Measurements from ENCODE around the gene HNRNPUL2.
A peak's percentile ranks its signal among the peaks of the same experiment; 100 is the strongest.

Gene HNRNPUL2

DNA sequence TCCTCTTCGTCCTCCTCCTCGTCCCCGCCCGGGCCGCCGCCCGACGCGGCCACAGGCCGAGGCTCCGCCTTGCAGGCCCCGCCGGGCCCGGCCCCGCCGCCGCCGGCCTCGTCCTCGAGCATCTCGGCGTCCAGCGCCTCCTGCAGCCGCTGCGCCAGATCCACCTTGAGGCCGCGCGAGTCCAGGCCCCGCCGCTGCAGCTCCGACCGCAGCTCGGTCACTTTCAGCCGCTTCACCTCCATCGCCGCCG lies 417 bp downstream of the HNRNPUL2 start:
- DNase-seq (ENCODE audit: low read depth in 2 of 2): no peak

DNA sequence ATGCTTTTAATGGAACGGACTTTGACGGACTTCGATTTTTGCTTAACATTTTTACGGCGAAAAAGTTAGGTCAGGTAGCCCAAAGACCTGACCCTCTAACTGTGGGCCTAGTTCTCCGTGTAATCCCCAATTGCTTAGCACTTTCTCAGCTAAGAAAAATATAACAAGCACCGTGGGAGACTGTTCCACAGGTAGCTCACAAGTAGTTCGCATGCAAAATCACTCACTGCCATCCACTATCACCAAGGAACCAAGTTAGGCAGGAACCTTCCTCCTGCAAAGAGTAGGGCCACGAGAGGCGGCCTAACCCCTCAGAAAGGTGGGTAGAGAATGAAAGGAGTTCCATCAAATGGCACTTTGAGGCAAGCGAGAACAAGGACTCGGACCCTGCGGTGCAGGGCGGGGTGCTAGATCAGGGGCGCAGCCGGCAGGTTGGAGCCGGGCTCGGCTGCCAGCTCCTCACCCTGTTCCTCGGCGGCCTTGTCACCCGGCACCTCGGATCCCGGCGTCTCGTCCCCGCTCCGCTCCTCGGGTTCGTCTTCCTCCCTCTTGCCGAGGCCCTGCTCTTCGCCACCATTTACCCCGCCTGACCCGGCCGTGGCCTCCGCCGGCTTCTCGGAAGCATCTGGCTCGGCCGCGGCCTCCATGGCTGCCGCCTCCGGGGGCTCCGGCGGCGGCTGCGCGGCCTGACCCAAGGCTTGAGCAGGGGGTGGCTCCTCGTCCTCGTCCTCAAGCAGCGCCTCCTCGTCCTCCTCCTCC lies 922 bp downstream of the HNRNPUL2 start:
- DNase-seq (ENCODE audit: low read depth in 2 of 2): no peak

DNA sequence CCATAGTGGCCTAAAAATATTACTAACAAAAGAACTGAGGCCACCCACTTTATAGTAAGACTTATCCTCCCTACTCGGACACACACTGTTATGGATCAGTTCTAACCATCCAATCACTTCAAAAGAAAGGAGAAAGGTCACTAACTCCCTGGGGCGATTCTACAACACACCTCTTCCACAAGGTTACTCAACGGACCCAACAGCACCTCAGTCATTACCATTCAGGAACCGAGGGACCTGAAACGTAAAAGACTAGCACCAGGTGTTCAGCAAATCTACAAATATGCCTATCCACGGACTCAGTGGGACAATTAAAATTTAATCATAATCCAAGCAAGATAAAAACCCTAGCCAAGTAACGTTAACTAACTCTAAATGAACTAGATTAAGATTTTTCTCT lies 1.6 kb downstream of the HNRNPUL2 start:
- DNase-seq (ENCODE audit: low read depth in 2 of 2): no peak

DNA sequence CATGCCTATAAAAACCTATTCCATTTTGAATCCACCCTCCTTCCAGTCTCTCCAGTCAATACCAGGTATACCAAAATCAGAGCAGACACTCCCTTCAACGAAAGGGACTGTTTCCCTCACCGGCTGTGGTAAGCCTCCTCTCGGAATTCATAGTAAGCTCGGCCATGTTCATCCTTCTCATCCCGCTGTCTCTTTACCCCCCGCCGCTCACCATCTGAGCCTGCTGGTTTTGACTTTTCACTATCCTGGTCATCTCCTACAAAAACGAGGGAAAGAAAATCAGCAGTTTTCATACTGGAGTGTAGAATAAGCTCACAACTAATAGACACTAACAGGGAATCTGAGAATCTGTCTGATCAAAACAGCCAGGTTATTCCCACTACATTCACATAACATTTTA lies 3.1 kb downstream of the HNRNPUL2 start:
- DNase-seq (ENCODE audit: low read depth in 2 of 2): no peak

DNA sequence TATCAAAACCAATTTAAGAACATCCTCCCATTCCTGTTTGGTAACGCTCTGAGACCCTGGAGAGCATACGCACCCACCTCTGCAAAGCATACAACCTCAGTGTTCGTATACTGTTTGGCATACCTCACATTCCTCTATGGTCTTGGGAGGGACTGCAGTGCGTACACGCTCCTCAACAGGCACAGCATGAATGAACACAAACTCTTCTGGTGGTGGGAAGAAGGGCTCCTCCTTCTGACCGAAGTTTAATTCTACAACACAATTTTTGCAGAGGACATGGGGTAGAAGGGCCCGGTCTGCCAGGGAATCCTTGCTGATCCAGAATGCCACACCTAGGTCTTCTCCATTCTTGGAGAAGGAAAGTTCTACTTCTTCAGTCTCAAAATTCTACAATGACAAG lies 5.3 kb downstream of the HNRNPUL2 start:
- no peak for DNase-seq (ENCODE audit: low read depth in 2 of 2)

DNA sequence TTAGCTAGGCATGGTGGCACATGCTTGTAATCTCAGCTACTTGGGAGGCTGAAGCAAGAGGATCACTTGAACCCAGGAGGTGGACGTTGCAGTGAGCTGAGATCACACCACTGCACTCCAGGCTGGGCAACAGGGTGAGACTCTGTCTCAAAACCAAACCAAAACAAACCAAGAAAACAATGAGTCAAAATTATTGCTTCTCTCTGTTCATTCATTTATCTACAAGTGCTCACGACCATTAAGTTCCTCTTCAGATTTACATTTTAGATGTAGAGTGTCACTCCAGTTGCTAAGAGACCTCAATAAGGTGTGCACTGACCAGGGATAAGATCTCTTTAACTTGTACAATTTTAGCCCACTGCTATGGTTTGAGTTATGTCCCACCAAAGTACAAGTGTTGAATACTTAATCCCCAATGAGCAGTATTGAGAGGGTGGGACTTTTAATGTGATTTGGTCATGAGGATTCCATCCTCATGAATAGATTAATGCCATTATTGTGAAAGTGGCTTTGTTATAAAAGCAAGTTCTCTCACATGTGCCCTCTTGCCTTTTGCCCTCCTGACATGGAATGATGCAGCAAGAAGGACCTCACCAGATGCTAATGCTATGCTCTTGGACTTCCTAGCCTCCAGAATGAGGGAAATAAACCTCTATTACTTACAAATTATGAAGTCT lies 7.8 kb downstream of the HNRNPUL2 start:
- no peak for DNase-seq (ENCODE audit: low read depth in 2 of 2)

DNA sequence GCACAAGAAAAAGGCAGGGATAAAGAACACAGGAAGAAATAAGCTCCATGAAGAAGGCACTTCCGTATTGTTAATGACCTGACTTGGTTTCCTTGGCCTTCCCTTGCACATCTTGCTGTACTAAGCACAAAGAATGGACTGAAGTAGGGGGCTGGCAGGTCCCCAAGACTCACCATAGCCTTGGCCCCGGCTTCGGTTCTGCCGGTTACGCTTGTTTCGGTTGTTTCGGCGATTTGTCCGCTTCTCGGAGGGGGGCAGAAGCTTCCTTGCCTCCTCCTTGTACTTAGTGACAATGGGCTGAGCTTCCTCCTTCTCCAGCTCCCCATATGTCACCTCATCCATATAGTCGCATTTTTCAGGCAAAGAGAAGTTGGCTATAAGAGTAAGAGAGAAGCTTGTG lies 10.4 kb downstream of the HNRNPUL2 start:
- no peak for DNase-seq (ENCODE audit: low read depth in 2 of 2)

DNA sequence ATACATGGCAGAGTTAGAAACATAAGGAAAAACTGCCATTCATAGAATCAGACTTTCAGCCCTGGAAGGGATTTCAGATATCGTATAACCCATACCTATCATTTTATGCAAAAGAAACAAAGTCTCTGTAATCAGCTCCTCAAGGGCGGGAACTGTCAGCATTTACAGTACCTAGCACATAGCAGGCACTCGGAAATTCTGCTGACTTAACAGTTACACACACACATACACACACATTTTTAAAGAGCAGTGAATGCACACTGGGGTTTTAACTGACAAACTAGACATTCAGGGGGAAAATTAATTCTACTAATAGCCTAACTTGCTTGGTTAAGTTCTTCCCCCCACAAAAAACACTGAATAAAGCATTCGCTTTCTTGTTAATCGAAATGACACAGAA lies 11.1 kb downstream of the HNRNPUL2 start:
- DNase-seq (ENCODE audit: low read depth in 2 of 2): no peak

DNA sequence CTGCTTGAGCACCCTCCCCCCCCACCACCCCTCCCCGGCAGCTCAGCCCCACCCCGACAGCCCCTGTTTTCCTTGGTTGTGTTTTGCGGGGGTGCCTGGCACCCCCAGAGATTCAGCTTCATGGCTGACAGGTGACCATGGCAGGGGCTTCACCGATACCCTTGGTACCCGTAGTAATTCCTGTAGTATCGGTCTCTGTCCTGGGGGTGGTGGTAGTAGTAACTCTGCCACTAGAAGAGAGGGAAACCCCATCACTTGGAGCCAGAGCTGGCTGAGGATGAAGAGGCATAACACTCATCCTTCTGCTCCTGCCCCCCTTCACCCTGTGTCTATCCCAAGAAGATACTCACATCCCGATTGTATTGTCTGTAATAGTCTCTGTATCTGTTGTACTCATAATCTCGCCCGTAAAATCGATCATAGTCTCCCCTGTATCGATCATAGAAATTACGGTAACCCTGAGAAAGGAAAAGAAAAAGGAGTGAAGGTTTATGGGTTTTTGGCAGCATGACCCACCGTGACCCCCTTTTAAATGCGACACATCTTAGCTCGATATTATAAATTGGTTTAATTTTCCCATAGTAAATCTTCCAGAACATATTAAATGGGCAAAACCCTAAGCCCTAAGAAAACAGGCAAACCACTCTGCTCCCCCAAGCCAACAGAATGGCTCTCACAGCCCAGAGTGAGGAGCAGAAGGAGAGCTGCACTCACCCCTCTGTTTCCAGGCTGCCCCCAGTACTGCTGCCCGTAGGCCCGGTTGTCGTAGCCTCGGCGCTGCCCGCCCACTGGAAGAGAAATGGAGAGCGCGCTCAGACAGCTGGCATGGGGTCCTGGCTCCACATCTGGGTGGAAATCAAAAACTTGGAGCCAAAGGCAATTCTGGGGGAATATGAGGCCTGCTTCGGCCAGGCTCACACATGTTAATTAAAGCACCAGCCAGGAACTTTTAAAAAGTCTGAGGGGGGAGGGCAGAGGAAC lies 11.8 kb downstream of the HNRNPUL2 start:
- no peak for DNase-seq (ENCODE audit: low read depth in 2 of 2)

DNA sequence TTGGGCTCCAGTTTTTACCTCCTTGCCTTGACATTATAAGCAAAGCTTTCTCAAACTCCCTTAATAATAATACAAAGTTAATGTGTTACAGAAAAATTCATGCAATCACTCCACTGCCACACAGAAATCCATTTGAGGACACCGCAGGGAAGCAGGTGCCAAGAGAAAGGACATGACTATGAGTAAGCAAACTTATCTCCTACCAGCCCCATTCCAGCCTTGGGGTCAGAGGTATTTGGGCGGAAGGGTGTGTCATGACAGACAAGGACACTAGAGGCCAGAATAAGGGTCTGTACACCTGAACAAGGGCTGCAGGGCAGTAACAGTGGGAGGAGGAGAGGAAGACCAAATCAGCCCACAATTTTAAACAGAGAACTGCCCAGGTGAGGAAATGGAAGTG lies 13.9 kb downstream of the HNRNPUL2 start:
- DNase-seq (ENCODE audit: low read depth in 2 of 2): no peak

DNA sequence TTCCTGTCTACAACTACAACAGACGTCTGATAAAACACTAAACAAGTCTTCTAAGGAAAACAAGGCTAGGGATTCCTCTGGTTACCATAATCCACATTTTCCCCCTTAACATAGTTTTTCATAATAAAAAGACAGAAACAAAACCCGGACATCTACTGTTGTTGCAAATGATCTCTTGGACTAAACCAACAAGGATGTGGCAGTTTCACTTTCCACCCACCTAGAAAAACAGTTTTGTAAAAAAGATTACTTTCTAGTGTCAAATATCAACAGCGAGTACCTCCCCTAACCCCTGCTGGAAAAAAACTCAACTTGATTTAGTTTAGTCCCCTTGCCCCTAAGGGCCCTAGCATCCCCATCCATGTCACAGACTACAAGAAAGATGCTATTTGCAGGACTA lies 14.4 kb downstream of the HNRNPUL2 start:
- no peak for DNase-seq (ENCODE audit: low read depth in 2 of 2)

DNA sequence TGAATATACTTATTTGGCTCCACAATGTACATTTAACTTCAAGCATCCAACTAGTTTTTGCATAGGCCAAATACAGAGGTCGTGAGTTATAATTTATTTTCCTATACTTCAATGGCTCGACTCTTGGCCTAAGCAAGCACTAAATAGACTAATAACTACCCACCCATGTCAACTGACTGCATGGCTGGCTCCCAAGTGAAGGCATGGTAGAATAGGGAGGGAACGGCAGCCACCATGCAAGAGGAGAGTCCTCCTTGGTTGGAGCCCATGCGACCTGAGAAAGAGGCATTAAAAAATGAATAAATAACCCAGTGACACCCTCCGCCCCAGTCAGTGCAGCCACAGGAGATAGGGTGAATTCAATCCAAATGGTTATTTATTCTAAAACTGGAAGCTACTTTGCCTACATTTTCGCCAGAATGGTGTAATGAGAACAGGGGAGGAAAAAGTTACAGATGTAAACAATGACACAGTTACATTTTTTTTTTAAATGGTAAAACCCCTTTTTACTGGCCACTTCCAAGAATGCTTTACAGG lies 14.9 kb downstream of the HNRNPUL2 start:
- no peak for DNase-seq (ENCODE audit: low read depth in 2 of 2)

DNA sequence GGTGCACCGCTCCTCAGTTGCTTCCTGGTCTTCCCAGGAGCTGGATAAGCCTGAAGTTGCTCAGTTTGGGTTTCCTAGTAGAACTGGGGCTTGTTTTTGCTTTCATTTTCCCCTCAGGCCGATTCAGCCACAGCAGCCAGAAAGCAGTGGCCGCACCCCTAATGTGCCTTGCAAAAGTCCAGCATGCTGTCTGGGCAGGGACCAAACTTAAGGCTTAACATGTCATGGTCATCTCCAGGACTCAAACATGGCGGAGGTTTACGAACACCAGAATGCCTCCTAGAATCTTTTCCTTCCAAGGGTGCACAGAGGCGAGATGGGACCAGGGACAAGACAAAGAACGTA lies 17.3 kb downstream of the HNRNPUL2 start:
- no peak for DNase-seq (ENCODE audit: low read depth in 2 of 2)

DNA sequence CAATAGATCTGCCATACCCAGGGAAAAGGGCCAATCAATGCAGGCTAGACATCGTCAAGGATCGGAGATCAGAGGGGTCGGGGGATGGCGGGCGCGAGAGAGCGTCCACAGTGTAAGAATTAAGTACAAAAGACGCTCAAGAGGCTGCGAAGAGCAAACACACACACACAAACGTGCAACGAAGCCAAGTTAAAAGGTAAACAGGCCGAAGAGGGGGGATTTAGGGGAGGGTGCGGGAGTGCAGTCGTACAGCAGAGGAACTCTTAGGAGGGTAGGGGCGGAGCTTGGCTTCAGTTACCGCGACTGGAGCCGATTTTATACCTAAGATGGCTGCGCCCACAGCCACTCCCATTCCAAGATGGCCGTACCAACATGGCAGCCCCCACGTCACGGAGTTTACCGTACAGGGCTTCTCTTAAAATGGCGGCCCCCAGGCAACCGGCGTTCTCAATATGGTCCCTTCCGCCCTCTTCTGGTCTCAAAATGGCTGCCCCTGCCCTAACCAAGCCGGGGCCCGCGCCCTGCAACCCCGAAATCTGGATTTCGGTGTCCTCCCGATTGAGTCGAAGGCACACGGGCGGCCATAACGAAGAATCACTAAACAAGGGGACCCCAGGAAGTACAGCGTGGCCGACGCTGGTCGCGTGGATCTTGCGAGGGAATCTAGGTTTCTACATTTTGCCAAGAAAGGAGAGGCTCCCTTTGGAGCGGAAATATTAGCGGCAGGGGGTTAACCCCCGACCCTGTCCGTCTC lies 17.8 kb downstream of the HNRNPUL2 start:
- peak; percentile 90 to 92 for DNase-seq (ENCODE audit: low read depth in 2 of 2)

DNA sequence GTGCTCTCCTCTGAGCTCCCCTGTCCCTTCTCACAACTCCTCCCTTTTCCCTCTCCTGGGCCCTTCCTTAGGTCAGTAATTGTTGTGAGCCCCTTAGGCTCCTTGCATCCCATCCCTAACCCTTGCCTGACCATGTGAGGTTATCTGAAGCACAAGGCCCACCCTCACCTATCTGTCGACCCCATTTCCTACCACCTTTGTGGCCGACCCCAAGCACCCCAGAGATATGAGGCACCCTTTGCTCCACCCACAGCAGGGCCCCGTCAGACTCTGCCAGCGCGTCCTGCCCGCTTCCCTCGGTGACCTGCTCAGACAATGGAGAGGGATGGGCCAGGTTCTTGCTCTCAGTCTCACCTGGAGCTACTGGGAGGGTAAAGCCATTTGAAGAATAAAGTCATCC lies 18.5 kb downstream of the HNRNPUL2 start:
- no peak for DNase-seq (ENCODE audit: low read depth in 2 of 2)

DNA sequence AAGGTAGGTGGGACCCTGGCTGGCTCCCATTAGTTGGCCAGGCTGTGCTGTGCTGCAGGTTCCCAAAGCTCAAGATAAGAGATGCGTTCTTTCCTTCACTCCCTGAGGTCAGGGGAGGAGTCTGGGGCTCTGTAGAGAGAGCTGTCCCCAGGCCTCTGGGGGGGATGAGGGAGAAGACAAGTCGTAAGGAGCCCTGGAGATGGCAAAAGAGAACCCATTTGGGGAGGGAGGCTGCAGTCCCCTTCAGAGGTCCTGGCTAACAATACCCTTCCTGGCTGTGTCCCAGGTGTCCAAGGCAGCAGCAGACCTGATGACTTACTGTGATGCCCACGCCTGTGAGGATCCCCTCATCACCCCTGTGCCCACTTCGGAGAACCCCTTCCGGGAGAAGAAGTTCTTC lies 18.9 kb downstream of the HNRNPUL2 start:
- DNase-seq (ENCODE audit: low read depth in 2 of 2): no peak

DNA sequence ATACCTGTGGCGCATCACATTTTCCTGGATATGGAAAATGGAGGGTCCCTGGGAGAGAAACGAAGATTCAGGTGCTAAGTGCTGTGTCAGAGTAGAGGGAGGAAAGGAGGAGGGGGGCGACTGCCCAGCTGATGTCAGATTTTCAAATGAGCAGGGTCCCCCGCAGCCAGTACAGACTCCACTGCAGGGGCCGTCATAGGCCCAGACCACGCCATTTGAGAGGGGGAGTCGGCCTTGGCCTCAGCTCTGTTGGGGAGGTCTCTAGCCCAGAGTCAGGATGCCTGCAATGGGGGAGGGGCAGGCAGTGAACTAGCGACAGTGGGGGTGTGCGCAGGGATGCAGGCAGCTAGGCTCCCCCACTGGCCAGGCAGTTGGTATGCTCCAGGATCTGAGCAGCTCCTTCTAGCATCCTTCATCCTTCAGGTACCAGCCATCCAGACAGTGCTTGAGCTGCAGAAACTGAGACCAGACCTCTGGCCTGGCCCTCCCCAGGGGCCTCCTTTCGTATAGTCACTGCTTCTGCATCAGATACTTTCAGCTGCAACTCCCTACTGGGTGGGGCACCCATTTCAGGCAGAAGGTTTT lies 19.9 kb downstream of the HNRNPUL2 start, which contains the start of the genes BSCL2 and GNG3:
BSCL2 (minus strand) TSS at position 148 of the 585 bp plus-strand sequence. CDS start 229 bp downstream, outside the sequence.
GNG3 (plus strand) TSS at position 400 of the 585 bp plus-strand sequence. CDS start 620 bp downstream, outside the sequence.
- DNase-seq (ENCODE audit: low read depth in 2 of 2): no peak

DNA sequence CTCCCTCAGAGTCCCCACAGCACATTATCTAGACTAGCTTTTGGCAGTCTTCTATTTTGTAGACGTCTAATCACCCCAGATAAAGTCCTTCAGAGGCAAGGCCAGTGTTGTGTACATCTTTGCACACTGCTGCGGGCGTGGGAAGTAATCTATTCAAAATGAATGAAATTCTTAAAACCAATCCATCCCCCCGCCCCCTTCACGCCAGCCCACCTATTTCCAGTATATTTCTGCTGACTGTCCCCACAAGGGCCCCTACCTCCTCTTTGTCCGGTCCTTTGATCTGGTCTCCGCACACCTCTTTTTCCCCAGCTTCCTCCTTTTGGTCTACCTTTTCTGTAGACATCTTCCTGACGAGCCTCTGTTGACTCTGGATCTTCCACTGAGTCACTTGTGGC lies 20.4 kb downstream of the HNRNPUL2 start:
- no peak for DNase-seq (ENCODE audit: low read depth in 2 of 2)

DNA sequence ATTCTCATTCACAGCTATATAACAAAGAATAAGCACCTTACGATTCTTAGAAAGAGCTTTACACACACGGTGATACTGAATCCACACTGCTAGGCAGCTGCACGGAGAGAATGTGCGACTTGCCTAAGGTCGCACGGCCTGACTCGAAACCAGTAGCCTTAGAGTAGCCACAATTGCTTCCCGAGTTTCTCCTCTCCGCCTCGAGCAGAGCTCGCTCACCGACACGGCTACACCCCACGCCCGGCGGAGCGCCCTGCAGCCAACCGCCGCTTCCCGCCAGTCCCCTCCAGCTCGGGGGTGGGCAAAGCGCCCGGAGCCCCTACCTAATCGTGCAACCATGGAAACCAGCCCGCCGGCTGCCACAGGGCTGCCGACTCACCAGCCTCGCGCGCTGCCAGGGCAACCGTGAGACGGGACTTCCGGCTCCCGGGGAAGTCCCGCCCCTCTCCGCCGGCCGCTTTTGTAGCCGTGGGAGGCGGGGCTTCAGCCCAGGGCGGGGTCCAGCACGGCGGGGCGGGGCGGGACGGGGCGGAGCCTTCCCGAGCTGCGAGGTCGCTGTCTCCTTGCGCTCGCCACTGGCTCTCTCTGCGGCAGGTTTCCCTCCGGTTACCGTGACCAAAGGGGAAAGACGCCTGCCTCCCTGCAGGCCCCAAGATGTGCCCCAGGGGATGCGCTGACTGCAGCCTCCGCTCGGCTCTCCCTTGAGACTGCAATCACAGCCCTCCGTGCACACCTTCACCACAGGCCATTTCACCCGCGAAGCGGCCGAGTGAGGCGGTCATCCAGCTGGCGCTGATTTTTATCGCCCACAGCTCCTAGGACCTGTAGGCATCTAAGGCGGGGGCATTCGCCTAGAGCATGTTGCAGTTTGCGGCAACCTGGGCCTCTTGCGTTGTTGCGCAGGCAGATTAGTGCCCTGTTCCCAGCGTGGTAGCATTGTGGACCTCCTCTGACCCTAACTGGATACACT lies 21.1 kb downstream of the HNRNPUL2 start:
- DNase-seq (ENCODE audit: low read depth in 2 of 2): peak; percentile 90 to 94

DNA sequence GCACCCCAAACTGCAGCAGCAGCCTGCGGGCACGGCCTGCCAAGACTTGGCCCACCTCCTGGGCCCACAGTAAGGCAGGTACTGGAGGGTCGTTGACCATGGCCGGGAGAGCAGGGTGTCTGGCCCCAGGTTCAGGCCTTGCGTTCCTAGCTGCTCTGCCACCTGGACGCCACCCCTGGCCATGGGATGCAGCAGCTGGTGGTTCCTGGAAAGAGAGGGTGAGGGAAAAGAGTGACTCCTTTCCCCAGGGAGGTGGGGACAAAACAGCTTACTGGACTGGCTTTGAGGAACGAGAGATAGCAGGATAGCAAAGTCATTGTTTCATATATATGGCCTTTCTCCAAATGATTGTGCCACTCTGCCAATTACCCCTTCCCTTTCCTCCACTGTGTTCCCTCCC lies 21.8 kb downstream of the HNRNPUL2 start:
- DNase-seq (ENCODE audit: low read depth in 2 of 2): no peak
